LNCAP (cell line): Measurements from ENCODE around the gene FUT1.

Experiments
- CTCF ChIP-seq: fragments of 450-650 bp; IDR thresholded peaks from 2 replicates; pipeline ENCODE4 v1.5.1; 2017; ENCODE audit warnings: mild to moderate bottlenecking

Gene FUT1

GRCh38 chr19:48770734-48771472 lies 18.5 kb upstream of the FUT1 start:
- TF ChIP-seq CTCF: no peak

GRCh38 chr19:48770266-48770665 lies 17.8 kb upstream of the FUT1 start:
- TF ChIP-seq CTCF: no peak

GRCh38 chr19:48768994-48769713 lies 16.7 kb upstream of the FUT1 start:
- no peak for TF ChIP-seq CTCF

- no peak for TF ChIP-seq CTCF
These were observed 8.2 kb upstream of the FUT1 start for GRCh38 chr19:48760504-48761205.

- no peak for TF ChIP-seq CTCF
These were observed 5.3 kb upstream of the FUT1 start for GRCh38 chr19:48757741-48758144.

- TF ChIP-seq CTCF: no peak
These were observed 4.7 kb upstream of the FUT1 start for GRCh38 chr19:48757089-48757675.

- TF ChIP-seq CTCF: no peak
These were observed 4.2 kb upstream of the FUT1 start for GRCh38 chr19:48756686-48757085.
